SK-N-SH treated with all-trans-retinoic acid at 6 μM for 48 hours (cell line): ENCODE measurements around the gene TMED4.

ENCODE experiments used
- ATAC-seq: fragments of 200-7000 bp; cut with Tn5 transposase; 3 replicates; pipeline ENCODE4 v1.9.1; 2020; ENCODE audit warnings: mild to moderate bottlenecking, moderate library complexity
- ARNTL ChIP-seq: fragments of 450-650 bp; formaldehyde crosslinking; IDR thresholded peaks from 2 replicates; pipeline ENCODE4 v1.5.0; 2020; ENCODE audit warnings: low read depth, mild to moderate bottlenecking, moderate library complexity, borderline replicate concordance
- CREB5 ChIP-seq: fragments of 250-450 bp; sonication (Bioruptor Pico); IDR thresholded peaks from 2 replicates; pipeline ENCODE4 v1.5.1; 2020; ENCODE audit warnings: low read depth, mild to moderate bottlenecking, moderate library complexity
- CSDC2 ChIP-seq: fragments of 250-450 bp; sonication (Bioruptor Pico); IDR thresholded peaks from 2 replicates; pipeline ENCODE4 v1.5.0; 2020; ENCODE audit warnings: mild to moderate bottlenecking, moderate library complexity
- CSRNP3 ChIP-seq: fragments of 250-450 bp; sonication (Bioruptor Pico); IDR thresholded peaks from 2 replicates; pipeline ENCODE4 v1.5.1; 2021; ENCODE audit warnings: mild to moderate bottlenecking, moderate library complexity
- ISL1 ChIP-seq: fragments of 250-450 bp; sonication (Bioruptor Pico); IDR thresholded peaks from 2 replicates; pipeline ENCODE4 v2.1.2; 2022; ENCODE audit warnings: mild to moderate bottlenecking, moderate library complexity
- OSR1 ChIP-seq: fragments of 250-450 bp; sonication (Bioruptor Pico); IDR thresholded peaks from 2 replicates; pipeline ENCODE4 v1.8.0; 2022; ENCODE audit warnings: moderate library complexity, mild to moderate bottlenecking, inconsistent platforms
- PATZ1 ChIP-seq: fragments of 250-450 bp; sonication (Bioruptor Pico); IDR thresholded peaks from 2 replicates; pipeline ENCODE4 v1.8.0; 2020; ENCODE audit warnings: mild to moderate bottlenecking, moderate library complexity, borderline replicate concordance
- POU6F1 ChIP-seq: fragments of 250-450 bp; sonication (Bioruptor Pico); IDR thresholded peaks from 2 replicates; pipeline ENCODE4 v1.8.0; 2021; ENCODE audit warnings: low read depth, mild to moderate bottlenecking, moderate library complexity, borderline replicate concordance
- SNAI2 ChIP-seq: fragments of 250-450 bp; sonication (Bioruptor Pico); IDR thresholded peaks from 2 replicates; pipeline ENCODE4 v1.5.0; 2020; ENCODE audit warnings: mild to moderate bottlenecking, moderate library complexity
- TOX ChIP-seq: fragments of 250-450 bp; sonication (Bioruptor Pico); IDR thresholded peaks from 2 replicates; pipeline ENCODE4 v1.8.0; 2021; ENCODE audit warnings: mild to moderate bottlenecking, moderate library complexity, borderline replicate concordance
- TSHZ2 ChIP-seq: fragments of 250-450 bp; sonication (Bioruptor Pico); IDR thresholded peaks from 2 replicates; pipeline ENCODE4 v1.5.0; 2020; ENCODE audit warnings: mild to moderate bottlenecking, moderate library complexity
- ZC3H10 ChIP-seq: fragments of 250-450 bp; sonication (Bioruptor Pico); IDR thresholded peaks from 2 replicates; pipeline ENCODE4 v1.5.1; 2021; ENCODE audit warnings: mild to moderate bottlenecking, moderate library complexity
- ZFP3 ChIP-seq: fragments of 250-450 bp; sonication (Bioruptor Pico); IDR thresholded peaks from 2 replicates; pipeline ENCODE4 v1.5.0; 2020; ENCODE audit warnings: mild to moderate bottlenecking, moderate library complexity
- ZFP30 ChIP-seq: fragments of 450-650 bp; formaldehyde crosslinking; IDR thresholded peaks from 2 replicates; pipeline ENCODE4 v1.5.0; 2022; ENCODE audit warnings: mild to moderate bottlenecking, moderate library complexity
- ZNF565 ChIP-seq: fragments of 450-650 bp; formaldehyde crosslinking; conservative IDR thresholded peaks from 2 replicates; pipeline ENCODE4 v1.5.0; 2020; ENCODE audit warnings: low read depth, mild to moderate bottlenecking, moderate library complexity
- ZNF70 ChIP-seq: fragments of 450-650 bp; formaldehyde crosslinking; IDR thresholded peaks from 2 replicates; pipeline ENCODE4 v1.5.0; 2020; ENCODE audit warnings: mild to moderate bottlenecking, moderate library complexity
- ZNF8 ChIP-seq: fragments of 450-650 bp; formaldehyde crosslinking; IDR thresholded peaks from 2 replicates; pipeline ENCODE4 v1.5.0; 2020; ENCODE audit warnings: mild to moderate bottlenecking, moderate library complexity

TMED4 gene

GRCh38 chr7:44609829-44610228, 27.8 kb upstream of the TMED4 start:
- TF ChIP-seq CSRNP3 (CRISPR knock-in tag) (no peak), ZNF70 (CRISPR knock-in tag) (no peak), ZFP30 (CRISPR knock-in tag) (no peak), SNAI2 (no peak), TSHZ2 (CRISPR knock-in tag) (no peak)
- ATAC-seq: no peak

GRCh38 chr7:44608916-44609648, 27.1 kb upstream of the TMED4 start:
- no peak for TF ChIP-seq ZFP30 (CRISPR knock-in tag)
- TF ChIP-seq CSRNP3 (CRISPR knock-in tag): no peak
- TF ChIP-seq ZNF565 (CRISPR knock-in tag): no peak
- no peak for TF ChIP-seq ARNTL (CRISPR knock-in tag)
- no peak for TF ChIP-seq ZNF70 (CRISPR knock-in tag)
- TF ChIP-seq ISL1 (CRISPR knock-in tag): 0 out of 2 replicates have a peak, but pooled peaks have one; percentile 9
- no peak for ATAC-seq

GRCh38 chr7:44607141-44608068, 25.4 kb upstream of the TMED4 start:
- TF ChIP-seq CREB5 (CRISPR knock-in tag) (no peak), ZFP3 (no peak), POU6F1 (CRISPR knock-in tag) (no peak), ZNF8 (CRISPR knock-in tag) (no peak), OSR1 (CRISPR knock-in tag) (no peak), PATZ1 (CRISPR knock-in tag) (no peak), SNAI2 (no peak), CSDC2 (CRISPR knock-in tag) (no peak), TOX (CRISPR knock-in tag) (no peak), ISL1 (CRISPR knock-in tag) (no peak), ZC3H10 (CRISPR knock-in tag) (no peak)
- ATAC-seq: no peak
